ENCODE measurements around the gene TRIM44.
"Not testable (repeated sequence)": the region's sequence is repeated elsewhere in the genome, so short reads cannot be mapped to it uniquely, and the experiment has no call there.

TRIM44 gene

DNA sequence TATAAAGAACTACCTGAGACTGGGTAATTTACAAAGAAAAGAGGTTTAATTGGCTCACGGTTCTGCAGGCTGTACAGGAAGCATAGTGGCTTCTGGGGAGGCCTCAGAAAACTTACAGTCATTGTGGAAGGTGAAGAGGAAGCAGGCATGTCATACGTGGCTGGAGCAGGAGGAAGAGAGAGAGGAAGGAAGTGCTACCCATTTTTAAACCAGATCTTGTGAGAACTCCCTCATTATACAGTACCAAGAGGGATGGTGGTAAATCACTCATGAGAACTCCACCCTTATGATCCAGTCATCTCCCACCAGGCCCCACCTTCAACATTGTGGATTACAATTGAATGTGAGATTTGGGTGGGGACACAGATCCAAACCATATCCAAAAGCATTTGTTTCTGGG, 53.1 kb downstream of the TRIM44 start:
- not testable (repeated sequence) for DNase-seq (ENCODE audit: low read depth in 2 of 2)

GRCh38 chr11:35717043-35717442, 54.5 kb downstream of the TRIM44 start:
- DNase-seq (ENCODE audit: low read depth in 2 of 2) = no peak

DNA sequence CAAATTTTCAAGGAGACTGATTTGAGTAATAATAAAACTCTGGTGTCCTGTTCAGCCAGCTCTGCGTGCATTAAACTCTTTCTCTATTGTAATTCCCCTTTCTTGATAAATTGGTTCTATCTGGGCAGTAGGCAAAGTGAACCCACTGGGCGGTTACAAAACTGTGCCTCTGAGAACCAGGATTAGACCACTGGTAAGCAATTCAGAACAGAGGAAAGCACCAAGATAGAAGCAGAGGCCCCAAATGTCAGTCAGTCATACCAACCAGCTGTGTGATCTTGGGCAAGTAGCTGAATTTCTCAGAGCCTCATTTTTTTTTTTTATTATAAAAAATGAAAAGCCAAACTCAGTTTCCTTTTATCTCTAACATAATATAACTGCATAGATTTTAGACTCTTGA, 54.9 kb downstream of the TRIM44 start:
- DNase-seq (ENCODE audit: low read depth in 2 of 2) = no peak

- no peak for DNase-seq (ENCODE audit: low read depth in 2 of 2)
These were observed 59.2 kb downstream of the TRIM44 start for GRCh38 chr11:35721651-35722282.

DNA sequence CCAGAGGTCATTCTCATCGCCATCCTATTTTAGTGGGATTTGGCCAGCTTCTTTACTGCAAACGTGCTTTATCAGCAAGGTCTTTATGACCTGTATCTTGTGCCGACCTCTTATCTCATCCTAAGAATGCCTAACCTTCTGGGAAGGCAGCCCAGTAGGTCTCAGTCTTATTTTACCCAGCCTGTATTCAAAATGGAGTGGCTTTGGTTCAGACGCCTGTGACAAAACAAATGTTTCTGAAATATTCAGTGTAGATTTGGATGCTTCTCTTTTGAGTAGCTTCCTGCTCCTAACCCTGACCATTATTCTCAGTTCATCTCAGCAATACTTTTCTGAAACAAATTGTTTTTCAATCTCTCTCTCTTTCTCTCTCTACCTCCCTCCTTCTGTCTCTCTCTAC, 60.1 kb downstream of the TRIM44 start:
- DNase-seq (ENCODE audit: low read depth in 2 of 2) = no peak

GRCh38 chr11:35723493-35723892, 60.9 kb downstream of the TRIM44 start:
- DNase-seq (ENCODE audit: low read depth in 2 of 2) = no peak

DNA sequence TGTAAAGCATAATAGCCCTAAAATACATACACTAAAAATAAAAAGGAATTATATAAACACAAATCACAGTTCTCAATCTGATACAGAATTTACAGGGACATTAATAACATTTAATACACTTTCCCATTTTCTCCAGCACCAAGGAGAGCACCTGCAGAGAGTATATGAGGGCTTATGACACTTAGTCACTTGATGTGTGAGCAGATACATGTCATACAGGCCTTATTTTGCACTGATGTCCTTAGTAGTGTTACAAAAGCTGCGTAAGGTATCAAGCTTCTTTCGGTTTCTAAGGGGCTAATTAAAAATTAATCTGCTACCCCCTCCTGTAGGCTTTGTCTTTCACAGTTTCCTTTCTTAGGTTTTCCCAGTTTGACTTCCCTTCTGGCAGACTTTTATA, 61.3 kb downstream of the TRIM44 start:
- DNase-seq (ENCODE audit: low read depth in 2 of 2) = no peak

- no peak for DNase-seq (ENCODE audit: low read depth in 2 of 2)
These were observed 63.3 kb downstream of the TRIM44 start for GRCh38 chr11:35725885-35726284.

DNA sequence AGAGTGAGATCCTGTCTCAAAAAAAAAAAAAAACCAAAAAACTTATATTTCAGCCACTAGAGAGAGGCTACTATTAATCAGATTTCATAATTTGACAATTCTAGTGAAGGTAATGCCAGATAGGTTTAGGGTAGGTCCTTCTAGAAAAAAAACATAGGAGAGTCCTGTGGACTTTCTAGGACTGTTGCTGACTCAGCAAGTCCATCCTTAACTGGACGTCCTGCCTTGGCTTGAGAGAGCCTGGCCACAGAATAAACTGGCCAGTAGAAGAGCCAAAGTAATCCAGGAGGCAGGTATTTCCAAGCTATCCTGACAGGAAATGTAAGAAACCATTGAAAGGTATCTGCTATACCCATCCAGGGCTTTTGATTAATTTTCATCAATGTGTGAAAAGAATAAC, 64.6 kb downstream of the TRIM44 start:
- DNase-seq (ENCODE audit: low read depth in 2 of 2) = no peak

- no peak for DNase-seq (ENCODE audit: low read depth in 2 of 2)
These were observed 67.7 kb downstream of the TRIM44 start for GRCh38 chr11:35730254-35730653.

- no peak for DNase-seq (ENCODE audit: low read depth in 2 of 2)
These were observed 72.3 kb downstream of the TRIM44 start for GRCh38 chr11:35734669-35735410.

DNA sequence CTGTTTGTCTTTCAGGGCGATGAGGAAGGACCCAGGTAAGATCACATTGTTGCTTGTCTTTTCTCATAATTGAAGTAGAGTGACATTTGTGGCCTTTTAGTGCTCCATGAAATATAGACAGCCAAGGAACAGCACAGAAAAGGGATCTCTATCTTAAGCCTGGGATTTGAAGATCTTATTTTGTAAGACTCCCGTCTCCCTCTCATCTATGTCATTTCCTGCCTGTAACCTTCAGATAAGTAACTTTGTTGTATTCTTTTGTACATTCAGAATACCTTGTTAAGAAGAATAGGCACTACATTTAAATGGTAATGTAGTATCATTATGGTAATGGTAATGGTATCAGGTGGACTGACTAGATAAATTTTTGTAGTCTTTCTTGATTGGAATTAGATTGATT, 72.8 kb downstream of the TRIM44 start:
- DNase-seq (ENCODE audit: low read depth in 2 of 2) = no peak

GRCh38 chr11:35735903-35736302, 73.3 kb downstream of the TRIM44 start:
- no peak for DNase-seq (ENCODE audit: low read depth in 2 of 2)

DNA sequence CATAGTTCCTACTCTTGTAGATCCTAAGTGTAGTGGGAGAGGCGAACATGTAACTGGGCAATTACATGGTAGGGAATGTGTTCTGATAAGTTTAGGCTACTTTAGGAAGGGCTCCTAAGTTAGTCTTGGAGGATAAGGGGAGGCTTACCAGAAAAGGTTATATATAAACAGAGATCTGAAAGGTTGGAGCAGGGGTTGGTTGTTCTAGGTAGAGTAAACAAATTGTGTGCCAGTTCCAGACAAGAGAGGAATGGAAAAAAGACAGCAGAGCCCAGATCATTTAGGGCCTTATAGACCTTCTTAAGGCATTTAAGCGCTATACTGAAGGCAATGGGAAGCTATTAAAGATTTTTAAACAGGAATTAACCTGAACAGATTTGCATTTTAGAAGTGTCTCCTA, 74.4 kb downstream of the TRIM44 start:
- no peak for DNase-seq (ENCODE audit: low read depth in 2 of 2)

GRCh38 chr11:35740061-35740799, 77.7 kb downstream of the TRIM44 start:
- DNase-seq (ENCODE audit: low read depth in 2 of 2) = no peak

- no peak for DNase-seq (ENCODE audit: low read depth in 2 of 2)
These were observed 80.3 kb downstream of the TRIM44 start for GRCh38 chr11:35742707-35743454.

- no peak for DNase-seq (ENCODE audit: low read depth in 2 of 2)
These were observed 84.0 kb downstream of the TRIM44 start for GRCh38 chr11:35746356-35747153.

DNA sequence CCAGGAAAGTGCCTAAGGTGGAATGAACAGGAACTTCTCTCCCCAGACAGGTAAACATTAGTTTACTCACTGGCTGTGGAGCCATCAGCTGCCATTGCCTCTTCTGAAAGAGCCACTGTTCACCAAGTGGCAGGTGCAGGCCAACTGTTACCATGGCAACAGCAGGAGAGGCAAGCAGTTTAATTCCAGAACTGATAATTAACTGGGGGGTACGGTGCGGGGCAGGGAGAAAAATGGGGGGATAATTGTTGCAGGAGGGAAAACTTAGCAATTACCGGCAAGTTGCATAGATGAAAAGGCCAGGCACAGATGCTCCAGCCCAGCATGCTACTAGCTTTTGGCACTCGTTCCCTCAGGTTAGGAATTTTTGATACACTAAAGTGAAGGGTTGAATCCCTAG, 85.1 kb downstream of the TRIM44 start:
- no peak for DNase-seq (ENCODE audit: low read depth in 2 of 2)

- DNase-seq (ENCODE audit: low read depth in 2 of 2) = no peak
These were observed 86.1 kb downstream of the TRIM44 start for GRCh38 chr11:35748644-35749043.

DNA sequence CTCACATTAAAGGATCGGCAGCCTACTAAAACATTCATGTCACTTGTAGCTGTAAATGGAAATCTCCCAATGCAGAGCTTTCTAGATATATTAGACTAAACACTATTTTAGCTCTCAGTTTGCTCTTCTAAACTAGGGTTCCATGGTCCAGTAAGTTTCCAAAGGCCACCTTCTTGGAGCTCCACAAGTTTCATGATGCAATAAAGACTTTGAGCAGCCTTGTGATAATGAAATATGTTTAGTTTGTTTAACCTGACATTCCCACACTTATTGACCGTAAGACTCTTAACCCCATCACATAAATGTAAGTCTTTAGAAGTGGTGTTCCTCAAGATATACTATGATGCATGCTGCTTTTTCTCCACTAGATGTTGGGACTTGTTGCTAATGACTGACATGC, 87.7 kb downstream of the TRIM44 start:
- DNase-seq (ENCODE audit: low read depth in 2 of 2) = no peak

DNA sequence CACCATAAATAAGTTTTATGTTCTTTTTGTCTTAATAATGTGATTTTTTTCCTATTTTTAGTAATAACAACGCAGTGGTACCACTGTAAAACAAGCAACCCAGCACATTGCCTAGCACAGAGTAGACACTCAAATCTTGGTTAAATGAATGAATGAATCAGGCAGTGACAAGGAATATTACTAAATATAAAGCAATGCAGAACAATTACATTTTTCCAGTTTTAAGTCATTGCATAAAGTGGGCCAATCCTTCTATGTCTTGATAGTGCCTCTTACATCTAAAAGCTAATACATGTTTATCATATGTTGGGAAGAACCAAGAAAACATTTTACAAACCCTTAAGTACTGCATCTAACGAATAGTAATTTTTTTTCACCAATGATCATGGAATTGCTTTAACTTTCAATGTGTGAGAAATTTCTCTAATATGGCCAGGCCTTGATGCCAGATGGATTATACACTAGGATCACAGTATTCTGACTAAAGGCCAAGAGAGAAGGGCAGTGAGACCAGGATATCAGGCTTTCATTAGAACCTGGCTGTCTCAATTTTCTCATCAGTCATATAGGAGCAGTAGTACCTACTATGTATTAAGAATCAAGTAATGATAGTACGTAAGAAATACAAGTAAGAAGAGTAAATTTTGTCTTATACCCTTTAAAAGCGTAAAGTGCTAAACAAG, 88.5 kb downstream of the TRIM44 start:
- DNase-seq (ENCODE audit: low read depth in 2 of 2) = no peak

Measured in activated CD4-positive, alpha-beta T cell treated with anti-CD3 and anti-CD28 coated beads for 24 hours (primary cell).